Endothelial cell (in vitro differentiated cells): ENCODE measurements around the gene GSK3B. TPM values are rescaled to one million over a fixed set of nuclear protein-coding genes. Genes with fewer than 3 reads are reported as not detected.
"Not testable (repeated sequence)": the region's sequence is repeated elsewhere in the genome, so short reads cannot be mapped to it uniquely, and the experiment has no call there.

Source experiments
- DNase-seq: peaks from one replicate; pipeline ENCODE4 v3.0.0; 2021; ENCODE audit warnings: low spot score
- H3K27ac Mint-ChIP-seq: one replicate; pipeline ENCODE4 v1.8.0; 2021; ENCODE audit warnings: mixed read lengths, inconsistent platforms; ENCODE audit not compliant: unreplicated experiment
- H3K27me3 Mint-ChIP-seq: one replicate; pipeline ENCODE4 v1.8.0; 2021; ENCODE audit warnings: mild to moderate bottlenecking, moderate library complexity, mixed read lengths, inconsistent platforms; ENCODE audit not compliant: unreplicated experiment
- H3K36me3 Mint-ChIP-seq: one replicate; pipeline ENCODE4 v1.8.0; 2021; ENCODE audit warnings: mild to moderate bottlenecking, low read depth, mixed read lengths, inconsistent platforms; ENCODE audit not compliant: unreplicated experiment
- H3K4me1 Mint-ChIP-seq: one replicate; pipeline ENCODE4 v1.8.0; 2021; ENCODE audit warnings: mild to moderate bottlenecking, mixed read lengths, inconsistent platforms; ENCODE audit not compliant: unreplicated experiment
- H3K4me3 Mint-ChIP-seq: one replicate; pipeline ENCODE4 v1.8.0; 2021; ENCODE audit warnings: mild to moderate bottlenecking, mixed read lengths, inconsistent platforms; ENCODE audit not compliant: unreplicated experiment
- H3K9me3 Mint-ChIP-seq: one replicate; pipeline ENCODE4 v1.8.0; 2021; ENCODE audit warnings: mixed read lengths, inconsistent platforms; ENCODE audit not compliant: unreplicated experiment
- total RNA-seq: library from RNA; stranded (reverse); fragmentation: NEBNext Ultra II Directional; extraction: Animal tissue kit (Norgen Biotek cat#: 25700); gene quantifications from one replicate; pipeline ENCODE4 v1.2.1, GENCODE V29; 2021; ENCODE audit not compliant: unreplicated experiment
- TF ChIP-seq, protein P1 (sequence below): fragments of 200-600 bp; sonication (generic); IDR thresholded peaks from one replicate; pipeline ENCODE4 v1.5.0; 2021; ENCODE audit warnings: antibody characterized with exemption; ENCODE audit not compliant: unreplicated experiment

The GSK3B gene
- total RNA-seq, 1 donor from 2014 or later, result 78.6 TPM

DNA sequence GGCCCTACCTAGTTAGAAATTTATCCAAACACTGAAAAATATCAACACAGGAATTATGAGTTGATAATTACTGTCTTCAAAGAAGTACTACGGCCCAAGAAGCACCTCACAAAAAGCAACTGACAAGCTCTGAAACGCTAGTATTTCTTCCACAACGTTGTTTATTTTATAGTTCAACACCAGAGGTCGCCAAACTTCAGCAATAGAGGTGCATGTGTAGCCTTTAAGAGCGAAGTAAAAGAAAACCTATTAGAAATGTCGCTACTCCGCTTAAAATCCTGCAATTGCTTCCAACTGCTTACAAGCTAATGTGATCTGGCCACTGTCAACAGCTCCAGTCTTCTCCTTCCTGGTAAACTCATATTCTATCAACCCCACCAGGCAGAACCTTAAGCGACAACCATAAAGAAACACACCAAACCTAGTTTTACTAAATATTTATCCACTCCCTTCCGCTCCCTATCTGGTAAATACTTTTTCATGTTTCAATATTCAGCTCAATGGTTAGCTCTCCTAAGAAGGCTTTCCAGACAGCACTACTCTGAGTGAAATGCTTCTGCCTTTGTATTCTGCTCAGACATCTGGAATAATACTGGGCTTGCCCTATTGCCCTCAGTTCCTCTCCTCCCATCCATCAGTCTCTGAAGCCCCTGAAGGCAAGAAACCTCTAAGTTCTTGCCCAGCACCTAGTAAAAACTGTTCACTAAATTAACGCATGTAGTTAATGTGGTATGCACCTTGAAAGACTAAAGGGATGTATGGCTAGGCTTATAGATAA lies 202.1 kb downstream of the GSK3B start:
- Mint-ChIP-seq H3K36me3 (peaks cover 26% of the 10 kb centered on the region), H3K4me1 (peaks cover 2% of the 10 kb centered on the region), H3K9me3 (no peaks in the 10 kb centered on the region), H3K4me3 (no peak overlapping the region), H3K27me3 (no peaks in the 10 kb centered on the region), H3K27ac (no peak overlapping the region)
- TF ChIP-seq, protein P1, sequence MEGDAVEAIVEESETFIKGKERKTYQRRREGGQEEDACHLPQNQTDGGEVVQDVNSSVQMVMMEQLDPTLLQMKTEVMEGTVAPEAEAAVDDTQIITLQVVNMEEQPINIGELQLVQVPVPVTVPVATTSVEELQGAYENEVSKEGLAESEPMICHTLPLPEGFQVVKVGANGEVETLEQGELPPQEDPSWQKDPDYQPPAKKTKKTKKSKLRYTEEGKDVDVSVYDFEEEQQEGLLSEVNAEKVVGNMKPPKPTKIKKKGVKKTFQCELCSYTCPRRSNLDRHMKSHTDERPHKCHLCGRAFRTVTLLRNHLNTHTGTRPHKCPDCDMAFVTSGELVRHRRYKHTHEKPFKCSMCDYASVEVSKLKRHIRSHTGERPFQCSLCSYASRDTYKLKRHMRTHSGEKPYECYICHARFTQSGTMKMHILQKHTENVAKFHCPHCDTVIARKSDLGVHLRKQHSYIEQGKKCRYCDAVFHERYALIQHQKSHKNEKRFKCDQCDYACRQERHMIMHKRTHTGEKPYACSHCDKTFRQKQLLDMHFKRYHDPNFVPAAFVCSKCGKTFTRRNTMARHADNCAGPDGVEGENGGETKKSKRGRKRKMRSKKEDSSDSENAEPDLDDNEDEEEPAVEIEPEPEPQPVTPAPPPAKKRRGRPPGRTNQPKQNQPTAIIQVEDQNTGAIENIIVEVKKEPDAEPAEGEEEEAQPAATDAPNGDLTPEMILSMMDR, result peak; percentile 66
- DNase-seq, result peak; percentile 43

DNA sequence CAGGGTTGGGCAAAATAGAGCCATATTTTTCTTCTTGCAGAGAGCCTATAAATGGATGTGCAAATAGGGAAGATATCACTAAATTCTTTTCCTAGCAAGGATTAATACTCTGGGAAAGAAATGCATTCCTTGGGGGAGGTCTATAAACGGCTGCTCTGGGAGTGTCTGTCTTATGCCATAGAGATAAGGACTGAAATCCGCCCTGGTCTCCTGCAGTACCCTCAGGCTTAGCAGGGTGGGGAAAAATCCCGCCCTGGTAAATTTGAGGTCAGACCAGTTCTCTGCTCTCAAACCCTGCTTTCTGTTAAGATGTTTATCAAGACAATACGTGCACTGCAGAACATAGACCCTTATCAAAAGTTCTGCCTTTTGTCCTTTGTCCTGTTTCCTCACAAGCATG lies 205.6 kb downstream of the GSK3B start:
- DNase-seq, H3K27me3 Mint-ChIP-seq, H3K9me3 Mint-ChIP-seq, H3K4me1 Mint-ChIP-seq, H3K27ac Mint-ChIP-seq, H3K4me3 Mint-ChIP-seq: not testable (repeated sequence)
- peaks cover 27% of the 10 kb centered on the region for H3K36me3 Mint-ChIP-seq

DNA sequence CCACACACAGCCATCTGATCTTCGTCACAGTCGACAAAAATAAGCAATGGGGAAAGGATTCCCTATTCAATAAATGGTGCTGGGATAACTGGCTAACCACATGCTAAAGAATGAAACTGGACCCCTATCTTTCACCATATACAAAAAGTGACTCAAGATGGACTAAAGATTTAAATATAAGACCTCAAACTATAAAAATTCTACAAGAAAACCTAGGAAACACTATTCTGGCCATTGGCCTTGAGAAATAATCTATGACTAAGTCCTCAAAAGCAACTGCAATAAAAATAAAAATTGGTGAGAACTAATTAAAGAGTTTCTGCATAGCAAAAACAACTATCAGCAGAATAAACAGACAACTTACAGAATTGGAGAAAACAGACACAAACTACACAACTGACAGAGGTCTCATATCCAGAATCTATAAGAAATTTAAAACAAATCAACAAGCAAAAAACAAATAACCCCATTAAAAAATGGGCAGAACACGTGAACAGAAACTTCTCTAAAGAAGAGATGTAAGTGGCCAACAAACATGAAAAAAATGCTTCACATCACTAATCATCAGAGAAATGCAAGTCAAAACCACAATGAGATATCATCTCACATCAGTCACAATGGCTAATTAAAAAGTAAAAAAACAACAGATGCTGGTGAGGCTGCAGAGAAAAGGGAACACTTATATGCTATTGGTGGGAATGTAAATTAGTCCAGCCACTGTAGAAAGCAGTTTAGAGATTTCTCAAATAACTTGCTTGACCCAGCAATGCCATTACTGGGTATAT lies 208.3 kb downstream of the GSK3B start:
- Mint-ChIP-seq H3K4me1 (no peaks in the 10 kb centered on the region), H3K36me3 (peaks cover 27% of the 10 kb centered on the region), H3K4me3 (no peak overlapping the region), H3K27me3 (no peaks in the 10 kb centered on the region), H3K27ac (no peak overlapping the region), H3K9me3 (no peaks in the 10 kb centered on the region)
- TF ChIP-seq, protein P1, result no peak
- no peak for DNase-seq

DNA sequence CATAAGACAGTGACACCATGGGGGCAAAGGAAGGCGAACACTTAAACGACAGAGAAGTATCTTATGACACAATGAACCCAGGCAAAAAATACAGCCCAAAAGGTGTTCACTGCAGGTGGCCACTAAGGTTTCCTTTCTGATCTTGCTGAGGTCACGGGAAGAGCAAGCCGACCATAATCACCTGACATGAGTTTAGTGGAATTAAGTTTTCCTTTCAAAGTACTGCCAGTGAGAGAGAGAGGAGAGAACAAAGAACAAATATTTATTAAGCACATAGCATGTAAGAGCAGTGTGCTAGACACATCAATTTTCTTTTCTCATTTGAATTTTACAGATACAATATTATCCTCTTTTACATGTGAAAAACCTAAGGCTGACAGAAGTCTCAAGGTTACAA lies 210.1 kb downstream of the GSK3B start:
- no peaks in the 10 kb centered on the region for H3K9me3 Mint-ChIP-seq
- no peak overlapping the region for H3K27ac Mint-ChIP-seq
- H3K36me3 Mint-ChIP-seq, result peaks cover 16% of the 10 kb centered on the region
- no peak for DNase-seq
- TF ChIP-seq, protein P1, result no peak
- no peak overlapping the region for H3K4me3 Mint-ChIP-seq
- no peaks in the 10 kb centered on the region for H3K4me1 Mint-ChIP-seq
- no peaks in the 10 kb centered on the region for H3K27me3 Mint-ChIP-seq

DNA sequence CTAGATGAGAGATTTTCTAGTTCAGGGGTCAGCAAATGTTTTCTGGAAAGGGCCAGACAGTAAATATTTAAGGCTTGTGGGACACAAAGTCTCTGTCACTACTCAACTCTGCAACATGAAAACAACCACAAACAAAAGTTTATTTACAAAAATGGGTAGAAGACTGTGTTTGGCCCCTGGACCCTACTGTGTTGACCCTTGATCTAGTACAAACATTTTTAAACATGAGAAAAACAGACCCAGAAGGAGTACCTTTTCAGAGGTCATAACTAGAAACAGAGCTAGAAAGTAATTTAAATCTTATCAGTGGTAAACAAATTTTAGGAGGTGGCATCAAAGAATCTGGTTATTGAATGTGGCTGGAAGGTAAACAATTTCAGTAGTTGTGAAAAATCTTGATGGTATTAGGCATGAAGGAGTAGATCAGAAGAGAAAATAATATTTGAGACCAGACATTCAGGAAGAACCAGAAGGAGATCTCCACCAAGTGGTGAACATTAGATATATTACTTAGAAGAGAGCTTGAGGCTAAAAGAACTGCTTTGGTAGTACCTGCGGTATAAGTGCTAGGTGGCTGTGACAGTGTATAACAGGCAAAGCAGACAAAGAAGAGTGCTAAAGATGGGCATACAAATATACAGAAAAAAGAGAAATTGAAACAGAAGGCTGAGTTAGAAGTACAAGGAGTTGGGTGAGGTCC lies 210.6 kb downstream of the GSK3B start:
- Mint-ChIP-seq H3K9me3 (no peaks in the 10 kb centered on the region), H3K27me3 (no peaks in the 10 kb centered on the region), H3K4me3 (no peak overlapping the region), H3K4me1 (no peaks in the 10 kb centered on the region), H3K27ac (no peak overlapping the region), H3K36me3 (peaks cover 13% of the 10 kb centered on the region)
- no peak for DNase-seq
- TF ChIP-seq, protein P1, result no peak
